Posterior cingulate gyrus (tissue), 11 donors: ENCODE measurements around the gene POFUT2.
"Not testable (repeated sequence)": the region's sequence is repeated elsewhere in the genome, so short reads cannot be mapped to it uniquely, and the experiment has no call there.

Experiments
- DNase-seq, 10 donors: peaks; one replicate each; pipeline versions ENCODE4 v3.0.0 to v3.0.0-alpha.2; 2020 to 2021; ENCODE audit warnings: mixed read lengths in 3 of 10
- intact Hi-C: fragments of 100-400 bp; cut with DNase I; formaldehyde crosslinking; loops from one replicate; pipeline ENCODE4 v1.15.1; 2023

POFUT2 gene

GRCh38 chr21:45315676-45316470, 28.2 kb upstream of the POFUT2 start:
- DNase-seq, intact Hi-C loops: not testable (repeated sequence)

GRCh38 chr21:45313682-45314081, 26.0 kb upstream of the POFUT2 start:
- intact Hi-C loops = no loop called here
- no peak for DNase-seq

- intact Hi-C loops = no loop called here
- peak in 2 of 10 donors; percentile 7 to 66 for DNase-seq
Measured at GRCh38 chr21:45313015-45313414, 25.3 kb upstream of the POFUT2 start.

- no peak for DNase-seq
- intact Hi-C loops = no loop called here
Measured at GRCh38 chr21:45312296-45312695, 24.6 kb upstream of the POFUT2 start.

GRCh38 chr21:45310459-45310858, 22.8 kb upstream of the POFUT2 start:
- intact Hi-C loops = no loop called here
- DNase-seq = peak in 4 of 10 donors; percentile 24 to 76 (median 62)

GRCh38 chr21:45309987-45310381, 22.3 kb upstream of the POFUT2 start:
- no peak for DNase-seq
- intact Hi-C loops = no loop called here

- intact Hi-C loops = no loop called here
- peak in 8 of 10 donors; percentile 28 to 93 (median 62) for DNase-seq
Measured at GRCh38 chr21:45309069-45309986, 21.6 kb upstream of the POFUT2 start.

GRCh38 chr21:45308194-45309068, 20.7 kb upstream of the POFUT2 start:
- intact Hi-C loops = no loop called here
- peak in 6 of 10 donors; percentile 8 to 86 (median 42) for DNase-seq

GRCh38 chr21:45307597-45308158, 20.0 kb upstream of the POFUT2 start:
- intact Hi-C loops = not testable (repeated sequence)
- DNase-seq = peak in 1 of 10 donors; percentile 3

GRCh38 chr21:45306832-45307571, 19.3 kb upstream of the POFUT2 start:
- DNase-seq = peak; percentile 82 to 99 (median 90)
- intact Hi-C loops = no loop called here

GRCh38 chr21:45306453-45306831, 18.7 kb upstream of the POFUT2 start:
- DNase-seq = peak in 6 of 10 donors; percentile 5 to 79 (median 42)
- intact Hi-C loops = no loop called here

- intact Hi-C loops = no loop called here
- DNase-seq = peak in 4 of 10 donors; percentile 1 to 41 (median 10)
Measured at GRCh38 chr21:45305836-45306235, 18.1 kb upstream of the POFUT2 start.

GRCh38 chr21:45304945-45305344, 17.2 kb upstream of the POFUT2 start:
- DNase-seq = peak in 5 of 10 donors; percentile 4 to 80 (median 57)
- intact Hi-C loops = no loop called here

- DNase-seq = peak in 2 of 10 donors; percentile 10 to 74
- intact Hi-C loops = no loop called here
Measured at GRCh38 chr21:45304476-45304830, 16.8 kb upstream of the POFUT2 start.

- intact Hi-C loops = no loop called here
- DNase-seq = peak in 5 of 10 donors; percentile 11 to 78 (median 40)
Measured at GRCh38 chr21:45303751-45304475, 16.2 kb upstream of the POFUT2 start.

- peak in 5 of 10 donors; percentile 10 to 85 (median 78) for DNase-seq
- intact Hi-C loops = no loop called here
Measured at GRCh38 chr21:45303091-45303615, 15.5 kb upstream of the POFUT2 start.

GRCh38 chr21:45302082-45303061, 14.7 kb upstream of the POFUT2 start:
- DNase-seq = peak in 5 of 10 donors; percentile 8 to 79 (median 71)
- intact Hi-C loops = no loop called here
